Frontal cortex (tissue), 4 donors: ENCODE data around the gene AKIRIN2. TPM values are rescaled to one million over a fixed set of nuclear protein-coding genes. Genes with fewer than 3 reads are reported as not detected.

ENCODE experiments used
- DNase-seq, 2 donors: peaks; one replicate each; pipeline ENCODE4 v3.0.0; 2012; ENCODE audit warnings: low spot score in 2 of 2
- FAIRE-seq: peaks from 2 replicates; lab custom pipeline; 2012; peaks lifted over from hg19 to GRCh38; lab: Jason Lieb, UNC
- total RNA-seq: library from RNA; depleted of rRNA; stranded (reverse); fragments of >200 nt; gene quantifications from one replicate; pipeline ENCODE4 v1.2.3, GENCODE V29; 2014
- donor health status: control.
- donor health status: control.
- donor health status: control.

Gene AKIRIN2
- total RNA-seq, 1 donor from 2014 or later = 57.1 TPM

DNA sequence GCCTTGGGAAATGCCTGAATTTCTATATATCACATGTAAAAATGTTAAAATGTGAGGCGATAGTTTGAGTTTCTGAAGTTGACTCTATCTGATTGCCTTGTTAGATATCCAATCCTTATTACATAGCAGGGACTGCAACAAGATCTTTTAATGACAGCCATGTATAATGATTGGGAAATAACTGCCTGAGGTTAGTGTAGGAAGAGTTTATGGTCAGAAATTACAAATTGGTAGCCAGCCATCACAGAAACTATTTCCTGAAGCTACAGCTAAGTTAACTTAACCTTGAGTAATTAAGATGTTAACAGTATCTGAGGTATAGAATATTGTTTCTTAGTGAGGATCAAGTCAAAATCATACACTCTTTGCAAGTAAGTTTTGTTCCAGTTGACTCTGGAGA is 41.0 kb downstream of the AKIRIN2 start:
- DNase-seq (no peak), FAIRE-seq (no peak)

DNA sequence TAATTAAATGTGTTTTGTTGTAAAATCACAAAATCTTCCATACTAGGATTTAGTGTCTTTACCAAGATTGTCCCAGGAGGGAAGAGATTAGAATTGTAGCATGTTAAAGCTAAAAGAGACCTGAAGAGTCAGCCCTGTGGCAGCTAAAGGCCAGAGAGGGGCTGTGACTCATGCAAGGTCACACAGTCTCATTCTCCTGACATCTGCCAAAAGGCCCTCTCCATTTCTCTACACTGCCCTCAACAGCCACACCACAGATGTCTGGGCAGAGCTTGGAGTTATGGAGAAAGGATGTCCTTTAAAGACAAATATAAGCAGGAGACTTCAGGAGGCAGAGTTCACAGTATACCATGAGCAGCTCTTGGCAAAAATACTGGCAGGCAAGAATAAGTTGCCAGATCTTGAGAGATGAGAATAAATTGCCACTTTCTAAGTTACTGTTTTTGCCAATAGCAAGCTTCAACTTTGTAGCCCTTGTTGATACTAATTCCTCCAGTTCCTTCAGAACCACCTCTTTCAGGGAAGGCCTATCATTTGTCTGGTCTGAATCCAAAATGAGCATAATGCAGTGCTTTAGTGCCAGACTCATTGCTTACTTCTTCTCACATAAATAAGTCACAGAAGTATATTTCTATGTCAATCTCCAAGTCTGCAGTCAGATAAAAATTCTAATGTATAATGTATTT is 41.7 kb downstream of the AKIRIN2 start:
- FAIRE-seq (no peak), DNase-seq (no peak)

DNA sequence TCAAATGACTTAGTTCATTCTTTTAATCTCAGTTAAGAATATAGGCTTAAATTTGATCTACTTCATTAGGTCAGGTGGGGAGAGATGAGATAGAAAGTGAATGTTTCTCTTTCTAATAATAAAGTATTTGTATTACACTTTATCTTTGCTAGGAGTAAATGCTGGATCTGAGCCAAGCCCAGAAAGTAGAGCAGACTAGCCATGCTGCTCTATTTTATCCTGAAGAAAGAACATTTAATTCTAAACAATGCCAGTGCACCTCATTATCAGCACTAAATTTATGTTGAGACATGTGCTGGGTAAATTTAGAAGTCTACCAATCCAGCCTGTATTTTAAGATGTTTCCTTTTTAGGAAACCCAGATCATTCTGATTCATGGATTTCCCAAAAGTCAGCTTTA is 43.5 kb downstream of the AKIRIN2 start:
- FAIRE-seq = no peak
- no peak for DNase-seq

DNA sequence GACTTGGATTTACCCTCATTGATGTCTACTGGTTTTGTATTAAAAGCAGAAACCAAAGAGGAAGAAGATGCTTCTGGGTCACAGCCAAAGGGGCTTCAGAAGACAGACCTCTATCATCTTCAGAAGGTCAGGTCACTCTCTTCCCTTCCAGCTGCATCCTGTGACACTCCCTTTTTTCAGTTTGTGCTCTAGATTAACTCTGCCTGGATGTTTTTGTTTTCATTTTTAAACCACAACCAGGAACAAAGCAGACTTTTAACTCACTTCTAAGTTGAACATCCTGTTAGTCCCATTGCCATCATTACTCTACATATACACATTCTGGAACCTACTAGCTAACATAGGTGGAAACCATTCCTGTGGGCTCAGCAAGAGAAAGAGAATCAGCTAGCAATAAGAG is 45.2 kb downstream of the AKIRIN2 start:
- FAIRE-seq (no peak), DNase-seq (no peak)

DNA sequence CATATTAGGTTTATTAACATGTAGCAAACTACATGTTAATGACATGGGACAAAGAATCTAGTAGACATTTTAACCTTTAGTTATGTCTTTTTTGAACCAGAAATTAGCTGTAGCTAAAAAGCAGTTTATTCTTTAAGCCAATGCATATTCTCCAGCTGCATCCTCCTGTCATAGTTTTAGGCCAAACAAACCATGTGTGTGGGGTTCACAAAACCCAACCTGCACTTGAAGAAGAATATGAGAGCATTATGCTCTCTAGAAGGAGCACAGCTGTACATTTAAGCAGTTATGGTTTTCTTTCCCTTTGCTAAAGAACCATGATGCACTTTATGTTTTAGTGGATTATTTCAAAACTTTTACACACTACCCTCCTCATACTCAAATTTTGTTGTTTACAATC is 46.2 kb downstream of the AKIRIN2 start:
- no peak for DNase-seq
- no peak for FAIRE-seq

DNA sequence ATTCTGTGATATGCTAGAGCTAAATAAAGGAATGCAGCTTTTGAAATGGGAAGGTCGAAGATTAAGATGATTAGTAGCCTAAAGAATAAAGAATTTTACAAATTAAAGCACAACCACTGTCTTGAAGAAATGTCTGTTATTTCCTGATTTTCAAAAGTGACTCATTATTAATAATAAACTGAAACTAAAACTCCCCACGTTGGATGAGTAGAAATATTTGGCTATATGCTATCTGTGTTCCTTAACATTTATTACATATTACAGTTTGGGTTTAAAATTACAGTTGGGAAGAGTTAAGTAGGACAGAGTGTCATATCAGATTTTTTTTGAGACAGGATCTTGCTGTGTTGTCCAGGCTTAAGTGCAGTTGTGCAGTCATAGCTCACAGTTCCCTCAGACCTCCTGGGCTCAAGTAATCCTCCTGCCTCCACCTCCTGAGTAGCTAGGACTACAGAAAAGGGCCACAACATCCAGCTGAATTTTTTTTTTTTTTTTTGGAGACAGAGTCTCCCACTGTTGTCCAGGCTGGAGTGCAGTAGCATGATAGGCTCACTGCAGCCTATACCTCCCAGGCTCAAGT is 47.1 kb downstream of the AKIRIN2 start:
- FAIRE-seq = no peak

DNA sequence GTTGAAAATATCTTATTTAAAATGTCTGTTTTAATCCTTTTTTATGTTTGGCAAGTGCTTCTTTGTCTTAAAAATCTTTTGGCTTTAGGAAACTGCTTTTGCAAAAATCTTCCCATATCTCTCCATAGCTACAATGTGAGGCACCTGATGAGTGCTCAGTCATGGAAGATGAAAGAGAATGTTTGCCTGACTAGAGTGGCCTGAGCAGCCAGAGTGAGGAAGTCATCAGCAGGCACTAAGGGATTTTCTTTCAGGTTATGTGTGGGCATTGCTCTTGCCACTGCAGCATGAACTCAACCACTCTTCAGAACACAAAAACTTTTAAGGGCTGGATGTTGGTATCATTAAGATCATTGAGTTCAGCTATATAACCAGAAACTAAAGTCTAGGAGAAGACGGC is 47.9 kb downstream of the AKIRIN2 start:
- DNase-seq = no peak
- no peak for FAIRE-seq

More for the DNA sequence above, 47.1 kb downstream of the AKIRIN2 start:
- no peak for DNase-seq

DNA sequence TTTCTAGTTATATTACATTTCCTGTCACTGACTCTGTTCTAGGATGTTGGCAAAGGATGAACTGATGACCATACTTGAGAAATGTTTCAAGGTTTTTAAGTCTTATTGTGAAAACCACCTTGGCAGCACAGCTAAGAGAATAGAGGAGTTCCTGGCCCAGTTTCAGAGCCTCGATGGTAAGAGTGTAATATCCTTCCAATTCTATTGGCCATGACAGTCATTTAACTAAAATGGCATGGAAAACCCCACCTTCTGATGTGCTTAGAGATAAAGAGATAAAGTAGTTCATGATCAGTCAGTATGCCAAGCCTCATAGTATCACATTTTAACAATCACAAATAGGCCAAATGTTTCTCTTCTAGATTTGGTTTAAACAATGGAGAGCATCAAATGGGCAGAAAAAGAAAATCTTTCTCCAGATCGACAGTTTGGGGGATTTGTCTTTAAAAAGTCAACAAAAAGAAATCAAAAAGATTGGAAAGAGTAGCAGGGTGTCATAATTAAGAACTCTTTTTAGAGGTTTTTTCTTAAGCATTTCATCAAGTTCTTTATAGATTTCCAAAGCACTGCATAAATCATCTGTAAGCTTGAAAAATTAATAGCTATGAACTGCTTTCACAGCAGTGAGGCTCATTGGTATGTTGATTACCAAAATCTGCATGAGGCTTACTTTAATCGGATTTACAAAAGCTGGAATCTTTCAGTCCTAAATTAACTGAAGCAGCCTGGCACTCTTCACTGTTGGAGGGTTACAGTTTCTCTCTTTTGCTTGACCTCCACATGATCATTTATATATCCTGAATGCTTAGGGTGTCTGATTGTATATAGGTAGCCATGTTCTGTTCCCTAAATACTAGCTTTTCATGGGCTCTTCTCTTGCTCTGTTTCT is 48.7 kb downstream of the AKIRIN2 start:
- DNase-seq = no peak
- no peak for FAIRE-seq

DNA sequence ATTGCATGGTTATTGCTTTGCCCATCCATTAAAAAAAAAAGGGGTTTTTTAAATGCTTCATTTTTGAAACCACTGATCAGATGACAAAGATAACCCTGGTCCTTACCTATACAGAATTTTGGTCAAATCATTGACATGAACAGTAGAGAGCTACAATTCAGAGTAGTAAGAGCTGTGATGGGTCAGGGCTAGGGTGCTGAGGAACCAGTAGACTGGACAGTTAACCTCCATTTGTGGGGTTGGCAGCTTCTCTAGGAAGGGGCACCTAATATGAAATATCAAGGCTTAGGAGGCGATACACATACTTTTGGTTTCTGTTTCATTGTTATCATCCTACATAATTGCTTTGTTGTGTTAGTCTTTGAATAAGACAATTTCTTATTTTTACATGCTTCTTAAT is 57.0 kb downstream of the AKIRIN2 start:
- DNase-seq (no peak), FAIRE-seq (no peak)

DNA sequence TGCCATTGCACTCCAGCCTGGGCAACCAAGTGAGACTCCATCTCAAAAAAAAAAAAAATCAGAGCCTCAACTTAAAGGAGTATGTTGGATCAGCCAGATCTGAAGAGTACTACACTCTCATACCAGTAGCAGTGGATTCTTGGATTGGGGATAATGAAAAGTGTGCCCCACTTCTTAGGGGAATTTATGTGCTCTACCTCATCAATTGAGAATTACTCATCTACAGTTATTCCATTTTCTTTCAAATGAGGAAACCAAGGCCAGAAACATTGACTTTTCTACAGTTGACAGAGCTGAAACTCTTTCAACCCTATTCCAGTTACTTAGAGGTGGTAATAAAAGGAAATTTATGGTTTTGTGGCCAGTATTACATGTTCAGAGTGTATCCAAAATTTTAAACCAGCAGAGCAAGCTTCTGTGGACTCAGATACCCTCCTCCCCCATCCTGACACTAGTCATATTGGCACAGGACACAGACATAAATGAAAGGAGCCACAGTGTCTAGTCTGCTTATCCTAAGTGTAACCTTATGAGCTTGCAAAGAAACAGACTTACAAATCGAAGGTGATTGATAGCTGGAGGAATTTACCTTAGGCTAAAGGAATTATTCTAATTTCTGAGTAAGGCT is 60.9 kb downstream of the AKIRIN2 start:
- no peak for FAIRE-seq
- no peak for DNase-seq

DNA sequence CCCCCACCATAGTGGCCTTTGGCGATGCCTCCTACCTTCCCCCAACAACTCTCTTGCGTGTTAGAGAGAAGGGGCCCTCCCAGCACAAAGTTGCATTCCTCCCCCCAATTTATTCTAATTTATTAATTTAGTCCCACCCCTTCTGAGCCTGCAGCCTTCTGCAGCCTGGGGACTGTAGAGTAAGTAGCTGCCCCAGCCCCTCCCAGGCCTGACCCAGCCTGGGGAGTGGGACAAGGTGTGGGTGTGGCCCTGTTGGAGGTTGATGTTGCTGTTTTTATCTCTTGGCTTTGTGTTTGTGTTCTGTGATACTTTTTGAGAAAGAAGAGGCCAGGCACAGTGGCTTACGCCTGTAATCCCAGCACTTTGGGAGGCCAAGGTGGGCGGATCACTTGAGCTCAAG is 62.7 kb downstream of the AKIRIN2 start:
- DNase-seq (no peak), FAIRE-seq (no peak)

DNA sequence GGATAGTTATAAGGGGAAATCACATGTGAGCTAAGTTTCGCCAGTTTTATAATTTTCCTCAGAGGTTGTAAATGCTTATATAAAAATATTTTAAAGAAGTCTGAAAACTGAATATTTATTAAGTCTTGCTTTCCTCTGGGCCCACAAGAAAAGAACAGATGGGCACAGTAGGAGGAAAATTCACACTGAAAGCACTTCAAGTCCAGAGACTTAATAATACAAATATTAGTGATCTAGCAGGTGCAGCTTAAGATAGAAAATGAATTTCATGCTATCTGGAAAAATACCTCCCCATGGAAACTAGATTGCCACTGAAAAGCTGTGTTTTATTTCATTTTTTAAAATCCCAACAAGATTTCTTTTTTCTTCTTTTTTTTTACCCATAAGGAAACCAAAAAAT is 64.9 kb downstream of the AKIRIN2 start:
- no peak for FAIRE-seq
- DNase-seq = no peak

DNA sequence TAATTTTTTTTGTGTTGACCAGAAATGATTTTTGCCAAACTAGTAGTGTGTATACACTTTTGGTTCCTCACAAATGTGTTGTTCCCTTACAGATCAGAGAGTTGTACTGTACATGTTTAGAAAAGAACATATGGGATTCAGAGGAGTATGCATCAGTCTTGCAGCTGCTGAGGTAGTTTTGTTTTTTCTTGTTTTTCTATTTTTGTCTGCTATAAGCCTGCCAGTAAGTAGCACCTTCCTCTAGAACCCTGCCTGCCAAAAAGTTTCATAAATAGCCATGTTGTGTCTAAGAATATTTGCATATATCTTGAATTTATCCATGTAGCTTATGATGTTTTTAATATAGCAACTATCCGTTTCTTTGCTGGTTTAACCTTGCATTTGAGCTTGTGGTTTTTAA is 65.7 kb downstream of the AKIRIN2 start:
- no peak for FAIRE-seq

DNA sequence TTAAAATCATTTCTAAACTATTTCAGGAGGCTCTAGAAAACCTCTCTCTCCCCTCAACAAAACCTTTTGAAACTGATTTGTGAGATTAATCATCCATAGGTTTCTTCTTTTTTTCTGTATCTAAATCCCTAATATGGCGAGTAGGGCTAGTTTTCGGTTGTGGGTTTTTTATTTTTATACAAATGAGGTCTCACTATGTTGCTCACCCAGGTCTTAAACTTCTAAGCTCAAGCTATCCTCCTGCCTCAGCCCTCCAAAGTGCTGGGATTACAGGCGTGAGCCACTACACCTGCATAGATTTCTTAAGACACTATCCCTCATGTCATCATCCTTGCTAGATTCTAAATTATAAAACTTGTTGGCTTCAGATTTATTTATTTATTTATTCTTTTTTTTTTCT is 68.2 kb downstream of the AKIRIN2 start:
- no peak for FAIRE-seq
- DNase-seq = no peak

More for the DNA sequence above, 65.7 kb downstream of the AKIRIN2 start:
- peak in 1 of 2 donors; percentile 11 for DNase-seq

DNA sequence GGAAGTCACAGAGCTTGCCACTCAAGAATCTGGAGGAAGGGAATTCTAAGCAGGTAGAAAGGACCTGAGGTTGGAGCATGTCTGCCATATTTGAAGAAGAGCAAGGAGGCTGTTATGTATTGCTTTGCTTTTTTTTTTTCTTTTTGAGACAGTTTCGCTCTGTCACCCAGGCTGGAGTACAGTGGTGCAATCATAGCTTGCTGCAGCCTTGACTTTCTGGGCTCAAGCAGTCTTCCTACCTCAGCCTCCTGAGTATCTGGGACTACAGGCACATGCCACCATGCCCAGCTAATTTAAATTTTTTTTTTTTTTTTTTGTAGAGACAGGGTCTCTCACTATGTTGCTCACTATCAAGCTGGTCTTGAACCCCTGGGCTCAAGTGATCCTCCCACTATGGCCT is 71.3 kb downstream of the AKIRIN2 start:
- FAIRE-seq = no peak
- no peak for DNase-seq

DNA sequence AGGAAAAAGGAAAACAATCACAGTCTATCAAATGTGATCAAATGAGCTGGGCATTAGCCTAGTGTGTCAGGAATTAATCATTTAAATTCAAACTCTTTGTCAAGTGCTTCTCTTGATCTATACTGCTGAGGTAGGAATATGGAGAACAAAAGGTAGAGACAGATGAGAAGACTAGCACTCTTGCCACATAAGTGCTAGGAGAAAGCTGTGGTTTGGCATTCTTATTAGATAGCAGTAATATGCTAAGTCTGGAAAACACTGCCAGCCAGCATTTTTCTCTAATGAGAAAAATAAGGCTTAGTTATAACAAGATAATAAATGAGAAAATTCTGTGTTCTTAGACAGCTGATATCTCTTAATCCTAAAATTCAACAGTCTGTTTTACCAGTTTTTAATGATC is 73.2 kb downstream of the AKIRIN2 start:
- no peak for DNase-seq
- no peak for FAIRE-seq

DNA sequence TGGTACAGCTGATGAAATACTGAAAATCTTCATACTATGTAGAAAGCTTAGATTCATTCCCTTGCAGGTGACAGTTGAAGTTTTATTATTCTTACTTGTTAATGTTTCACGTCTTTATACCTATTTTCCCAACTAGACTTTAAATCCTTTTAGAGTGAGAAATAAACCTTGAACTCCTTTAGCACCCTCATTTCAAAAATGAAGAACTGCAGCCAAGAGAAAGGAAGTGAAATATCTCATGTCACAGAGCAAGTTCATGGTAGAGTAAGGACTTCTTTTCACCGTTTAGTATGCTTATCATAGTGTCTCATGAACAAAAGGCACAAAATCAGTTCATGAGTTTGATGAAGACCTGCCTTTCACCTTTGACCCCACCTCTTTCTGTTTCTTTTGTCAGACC is 73.6 kb downstream of the AKIRIN2 start:
- DNase-seq (no peak), FAIRE-seq (no peak)
